Prostate gland (tissue), 2 donors: ENCODE data around the gene RGPD5.
"Not testable (repeated sequence)": the region's sequence is repeated elsewhere in the genome, so short reads cannot be mapped to it uniquely, and the experiment has no call there.

ENCODE experiments used
- POLR2A ChIP-seq: fragments of 450-650 bp; IDR thresholded peaks from one replicate; pipeline ENCODE4 v1.6.1; 2016; ENCODE audit warnings: antibody characterized with exemption, mild to moderate bottlenecking
- TF ChIP-seq, protein P1 (sequence below), 4 experiments: fragments of 200-600 bp in 2 of 4; fragments of 450-650 bp in 2 of 4; sonication (generic) in 2 of 4; IDR thresholded peaks; 1 replicate in 3 of 4; 2 replicates in 1 of 4; pipeline ENCODE4 v1.5.1; 2016 to 2019; ENCODE audit warnings: antibody characterized with exemption in 4 of 4, mild to moderate bottlenecking in 2 of 4, moderate library complexity in 2 of 4

DNA sequence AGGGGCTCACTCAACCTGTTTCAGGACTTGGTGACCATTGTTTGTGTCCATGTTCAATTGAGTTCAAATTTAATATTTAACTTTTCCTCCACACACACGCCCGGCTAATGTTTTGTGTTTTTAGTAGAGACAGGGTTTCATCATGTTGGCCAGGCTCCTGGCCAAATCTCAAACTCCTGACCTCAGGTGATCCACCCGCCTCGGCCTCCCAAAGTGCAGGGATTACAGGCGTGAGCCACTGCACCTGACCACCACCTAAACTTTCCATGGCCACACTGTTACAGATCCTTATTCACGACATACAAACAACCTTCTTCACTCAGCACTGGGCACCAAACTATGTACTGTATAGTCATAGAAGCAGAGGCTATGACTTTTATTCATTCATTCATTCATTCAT, 100.0 kb downstream of the RGPD5 start:
- TF ChIP-seq, protein P1, sequence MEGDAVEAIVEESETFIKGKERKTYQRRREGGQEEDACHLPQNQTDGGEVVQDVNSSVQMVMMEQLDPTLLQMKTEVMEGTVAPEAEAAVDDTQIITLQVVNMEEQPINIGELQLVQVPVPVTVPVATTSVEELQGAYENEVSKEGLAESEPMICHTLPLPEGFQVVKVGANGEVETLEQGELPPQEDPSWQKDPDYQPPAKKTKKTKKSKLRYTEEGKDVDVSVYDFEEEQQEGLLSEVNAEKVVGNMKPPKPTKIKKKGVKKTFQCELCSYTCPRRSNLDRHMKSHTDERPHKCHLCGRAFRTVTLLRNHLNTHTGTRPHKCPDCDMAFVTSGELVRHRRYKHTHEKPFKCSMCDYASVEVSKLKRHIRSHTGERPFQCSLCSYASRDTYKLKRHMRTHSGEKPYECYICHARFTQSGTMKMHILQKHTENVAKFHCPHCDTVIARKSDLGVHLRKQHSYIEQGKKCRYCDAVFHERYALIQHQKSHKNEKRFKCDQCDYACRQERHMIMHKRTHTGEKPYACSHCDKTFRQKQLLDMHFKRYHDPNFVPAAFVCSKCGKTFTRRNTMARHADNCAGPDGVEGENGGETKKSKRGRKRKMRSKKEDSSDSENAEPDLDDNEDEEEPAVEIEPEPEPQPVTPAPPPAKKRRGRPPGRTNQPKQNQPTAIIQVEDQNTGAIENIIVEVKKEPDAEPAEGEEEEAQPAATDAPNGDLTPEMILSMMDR (IDR thresholded peaks at IDR 0.05) = not testable (repeated sequence)
- TF ChIP-seq POLR2A = not testable (repeated sequence)
